ENCODE data around the gene TPSB2.
A peak's percentile ranks its signal among the peaks of the same experiment; 100 is the strongest.

DNA sequence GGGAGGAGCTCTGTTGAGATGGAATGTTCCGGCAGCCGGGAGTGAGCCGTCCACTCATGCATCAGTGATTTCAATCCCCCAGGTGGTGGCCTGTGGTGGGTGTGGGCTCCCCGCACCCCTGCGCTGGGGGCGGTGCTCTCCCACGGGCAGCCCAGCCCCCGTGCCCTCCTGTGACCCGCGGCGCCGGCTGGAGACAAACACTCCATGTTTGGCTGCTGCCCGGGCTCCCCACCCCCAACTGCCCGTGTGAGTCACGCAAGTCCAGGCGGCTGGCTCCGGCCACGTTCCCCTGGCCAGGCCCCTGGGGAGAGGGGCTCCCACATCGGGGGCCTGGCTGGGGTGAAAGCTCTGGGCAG is 47.7 kb downstream of the TPSB2 start:
- TF ChIP-seq, protein P1, sequence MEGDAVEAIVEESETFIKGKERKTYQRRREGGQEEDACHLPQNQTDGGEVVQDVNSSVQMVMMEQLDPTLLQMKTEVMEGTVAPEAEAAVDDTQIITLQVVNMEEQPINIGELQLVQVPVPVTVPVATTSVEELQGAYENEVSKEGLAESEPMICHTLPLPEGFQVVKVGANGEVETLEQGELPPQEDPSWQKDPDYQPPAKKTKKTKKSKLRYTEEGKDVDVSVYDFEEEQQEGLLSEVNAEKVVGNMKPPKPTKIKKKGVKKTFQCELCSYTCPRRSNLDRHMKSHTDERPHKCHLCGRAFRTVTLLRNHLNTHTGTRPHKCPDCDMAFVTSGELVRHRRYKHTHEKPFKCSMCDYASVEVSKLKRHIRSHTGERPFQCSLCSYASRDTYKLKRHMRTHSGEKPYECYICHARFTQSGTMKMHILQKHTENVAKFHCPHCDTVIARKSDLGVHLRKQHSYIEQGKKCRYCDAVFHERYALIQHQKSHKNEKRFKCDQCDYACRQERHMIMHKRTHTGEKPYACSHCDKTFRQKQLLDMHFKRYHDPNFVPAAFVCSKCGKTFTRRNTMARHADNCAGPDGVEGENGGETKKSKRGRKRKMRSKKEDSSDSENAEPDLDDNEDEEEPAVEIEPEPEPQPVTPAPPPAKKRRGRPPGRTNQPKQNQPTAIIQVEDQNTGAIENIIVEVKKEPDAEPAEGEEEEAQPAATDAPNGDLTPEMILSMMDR (IDR thresholded peaks at IDR 0.05): peak in 3 of 4 experiments; percentile 13 to 32 (median 24)
- TF ChIP-seq POLR2A (IDR thresholded peaks at IDR 0.05) (peak in 1 of 2 donors; percentile 2), POLR2AphosphoS5 (IDR thresholded peaks at IDR 0.05) (peak; percentile 85)
